Stimulated activated effector memory CD8-positive, alpha-beta T cell treated with anti-CD3 and anti-CD28 coated beads, Interleukin-12 subunit alpha, Interleukin-12 subunit beta, amount 100 ng/mL, for 72 hours (primary cell): ENCODE measurements around the gene SHOC1.

Source experiments
- ATAC-seq: fragments of 150-1000 bp; cut with Tn5 transposase; 2 replicates; pipeline ENCODE4 v1.10.0; 2021
- DNase-seq, 2 donors: peaks; one replicate each; pipeline ENCODE4 v3.0.0; 2021 to 2022; ENCODE audit warnings: low spot score in 2 of 2
- H3K27ac Mint-ChIP-seq: one replicate; pipeline ENCODE4 v1.8.0; 2022; ENCODE audit warnings: mild to moderate bottlenecking, mixed read lengths
- H3K36me3 Mint-ChIP-seq: one replicate; pipeline ENCODE4 v1.8.0; 2022; ENCODE audit warnings: mild to moderate bottlenecking, mixed read lengths
- H3K4me1 Mint-ChIP-seq: one replicate; pipeline ENCODE4 v1.8.0; 2022; ENCODE audit warnings: mixed read lengths
- H3K4me3 Mint-ChIP-seq: one replicate; pipeline ENCODE4 v1.8.0; 2022; ENCODE audit warnings: mild to moderate bottlenecking, mixed read lengths
- H3K9me3 Mint-ChIP-seq: one replicate; pipeline ENCODE4 v1.8.0; 2022; ENCODE audit warnings: mixed read lengths

Gene SHOC1

DNA sequence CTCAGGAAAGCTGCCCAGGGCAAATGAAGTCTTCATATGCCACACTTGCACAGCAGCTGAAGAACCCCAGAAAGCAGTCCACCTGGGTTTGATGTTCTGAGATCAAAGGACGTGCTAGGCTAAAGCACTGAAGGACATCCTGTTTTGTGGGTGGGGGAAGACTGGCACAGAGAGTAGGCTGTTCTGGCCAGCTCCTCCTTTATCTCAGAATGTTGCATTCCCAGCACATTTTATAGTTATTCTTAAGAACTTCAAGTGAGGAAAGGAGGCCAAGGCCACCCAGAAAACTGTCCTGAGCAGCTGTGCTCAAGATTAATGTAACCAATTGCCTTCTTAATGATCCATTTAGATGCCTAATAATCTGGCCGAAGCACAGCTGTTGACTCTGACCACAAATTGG lies 10.9 kb downstream of the SHOC1 start:
- Mint-ChIP-seq H3K4me1 (no peaks in the 10 kb centered on the region), H3K9me3 (no peaks in the 10 kb centered on the region), H3K4me3 (no peak overlapping the region), H3K36me3 (no peaks in the 10 kb centered on the region), H3K27ac (no peak overlapping the region)
- DNase-seq (no peak), ATAC-seq (no peak)

DNA sequence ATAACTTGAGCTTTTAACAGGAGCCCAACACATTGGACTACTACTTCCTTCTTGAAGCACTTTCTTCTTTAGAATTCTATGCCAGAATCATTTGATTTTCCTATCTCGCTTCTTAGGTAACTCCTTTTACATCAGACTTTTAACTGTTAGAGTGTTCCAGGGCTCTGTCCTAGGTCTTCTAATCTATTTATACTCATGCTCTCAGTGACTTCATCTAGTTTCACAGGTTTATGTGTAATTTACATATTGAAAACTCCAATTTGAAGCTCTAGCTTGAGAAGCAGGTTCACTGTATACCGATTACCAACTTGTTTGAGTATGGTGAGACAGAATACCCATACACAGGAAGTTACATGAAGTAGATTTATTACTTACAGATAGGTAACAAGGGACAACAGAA lies 11.3 kb downstream of the SHOC1 start:
- no peak overlapping the region for H3K27ac Mint-ChIP-seq
- H3K9me3 Mint-ChIP-seq = no peaks in the 10 kb centered on the region
- no peaks in the 10 kb centered on the region for H3K36me3 Mint-ChIP-seq
- DNase-seq = no peak
- no peaks in the 10 kb centered on the region for H3K4me1 Mint-ChIP-seq
- no peak overlapping the region for H3K4me3 Mint-ChIP-seq
- ATAC-seq = no peak

DNA sequence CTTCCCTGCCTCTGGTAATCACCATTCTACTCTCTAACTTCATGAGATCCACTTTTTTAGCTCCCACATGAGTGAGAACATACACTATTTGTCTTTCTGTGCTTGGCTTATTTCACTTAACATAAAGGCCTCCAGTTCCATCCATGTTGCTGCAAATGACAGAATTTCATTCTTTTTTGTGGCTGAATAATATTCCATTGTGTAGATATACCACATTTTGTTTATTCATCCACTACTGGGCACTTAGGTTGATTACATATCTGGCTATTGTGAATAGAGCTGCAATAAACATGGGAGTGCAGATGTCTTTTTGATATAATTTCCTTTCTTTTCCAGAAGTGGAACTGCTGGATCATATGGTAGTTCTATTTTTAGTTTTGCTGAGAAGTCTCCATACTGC lies 28.7 kb downstream of the SHOC1 start:
- H3K36me3 Mint-ChIP-seq = no peaks in the 10 kb centered on the region
- no peak overlapping the region for H3K4me3 Mint-ChIP-seq
- no peak for ATAC-seq
- H3K4me1 Mint-ChIP-seq = no peaks in the 10 kb centered on the region
- peaks cover 3% of the 10 kb centered on the region for H3K9me3 Mint-ChIP-seq
- DNase-seq = no peak
- no peak overlapping the region for H3K27ac Mint-ChIP-seq

DNA sequence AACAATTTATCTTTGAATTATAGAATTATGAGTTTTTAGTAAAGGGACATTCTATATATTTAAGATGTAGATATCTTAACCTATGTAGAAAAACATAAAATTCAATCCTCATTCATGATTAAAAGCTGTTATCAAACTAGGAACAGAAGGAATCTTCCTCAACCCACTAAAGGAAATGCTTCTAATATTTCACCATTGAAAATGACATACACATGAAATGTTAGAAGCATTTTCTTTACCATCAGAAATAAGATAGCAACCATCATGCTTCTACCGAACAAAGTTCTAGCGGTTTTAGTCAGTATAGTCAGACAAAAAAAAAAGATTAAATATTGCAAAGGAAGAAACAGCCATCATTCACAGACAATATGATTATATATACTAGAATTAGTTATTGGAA lies 32.2 kb downstream of the SHOC1 start:
- H3K4me3 Mint-ChIP-seq = no peak overlapping the region
- DNase-seq = no peak
- H3K27ac Mint-ChIP-seq = no peak overlapping the region
- H3K36me3 Mint-ChIP-seq = no peaks in the 10 kb centered on the region
- no peak for ATAC-seq
- no peaks in the 10 kb centered on the region for H3K4me1 Mint-ChIP-seq
- peaks cover 3% of the 10 kb centered on the region for H3K9me3 Mint-ChIP-seq

DNA sequence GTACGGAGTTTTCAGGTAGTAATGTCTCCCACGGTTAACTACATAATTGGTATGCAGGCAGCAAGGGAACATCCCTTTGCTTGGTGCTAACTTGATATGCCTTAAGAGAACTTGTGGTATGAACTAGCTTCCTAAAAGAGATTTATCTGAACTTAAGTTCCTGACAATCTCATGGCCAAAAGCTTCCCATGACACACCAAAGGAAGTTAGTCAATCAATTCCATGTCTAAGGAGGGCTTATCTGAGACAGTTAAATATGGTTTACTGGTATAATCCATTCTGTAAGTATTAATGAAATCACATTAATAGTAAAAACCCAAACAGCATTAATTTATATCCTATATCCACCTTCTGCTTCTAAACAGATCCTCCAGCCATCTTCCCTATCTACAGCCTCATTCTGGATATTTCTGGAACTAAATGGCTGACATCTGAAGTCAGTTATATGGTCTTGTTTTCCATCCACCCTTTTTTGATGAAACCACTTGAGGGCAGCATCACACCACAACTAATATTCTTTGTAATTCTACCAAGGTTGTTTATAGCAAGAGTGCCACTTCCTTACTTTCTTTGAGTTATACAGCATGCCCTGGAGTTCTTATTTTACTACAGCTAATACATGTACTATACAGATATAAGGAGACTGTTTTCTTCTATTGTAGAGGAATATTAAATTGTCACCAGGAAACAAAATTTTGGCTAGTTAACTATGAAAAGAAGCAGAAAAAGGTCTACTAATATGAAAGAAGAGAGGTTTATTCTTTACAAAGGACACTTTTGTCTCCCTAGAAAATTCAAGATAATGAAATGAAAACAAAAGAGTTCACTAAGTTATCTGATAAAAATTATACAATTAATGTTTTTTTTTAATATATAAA lies 34.7 kb downstream of the SHOC1 start:
- no peaks in the 10 kb centered on the region for H3K4me1 Mint-ChIP-seq
- no peaks in the 10 kb centered on the region for H3K9me3 Mint-ChIP-seq
- peak; percentile 65 for ATAC-seq
- no peak overlapping the region for H3K27ac Mint-ChIP-seq
- no peak overlapping the region for H3K4me3 Mint-ChIP-seq
- no peaks in the 10 kb centered on the region for H3K36me3 Mint-ChIP-seq
- peak in 1 of 2 donors; percentile 54 for DNase-seq

DNA sequence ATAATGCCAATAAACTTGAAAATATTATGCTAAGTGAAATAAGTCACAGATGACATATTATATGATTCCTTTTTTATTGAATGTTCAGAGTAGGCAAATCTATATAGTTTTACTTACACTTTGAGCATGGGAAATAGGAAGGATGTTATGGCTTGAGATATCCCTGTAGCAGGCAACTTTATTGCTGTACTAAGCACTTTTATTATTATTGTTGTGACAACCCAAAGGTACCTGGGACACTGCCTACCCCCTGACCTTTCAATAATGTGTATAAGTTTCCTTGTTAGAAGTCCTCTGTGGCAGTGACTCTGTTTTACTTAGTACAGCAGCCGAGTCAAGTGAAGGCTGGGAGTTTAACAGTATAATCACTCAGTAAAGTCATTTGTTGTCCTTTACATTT lies 39.9 kb downstream of the SHOC1 start:
- H3K9me3 Mint-ChIP-seq = no peaks in the 10 kb centered on the region
- no peak overlapping the region for H3K4me3 Mint-ChIP-seq
- H3K27ac Mint-ChIP-seq = no peak overlapping the region
- peaks cover 5% of the 10 kb centered on the region for H3K36me3 Mint-ChIP-seq
- DNase-seq (no peak), ATAC-seq (no peak)
- no peaks in the 10 kb centered on the region for H3K4me1 Mint-ChIP-seq

DNA sequence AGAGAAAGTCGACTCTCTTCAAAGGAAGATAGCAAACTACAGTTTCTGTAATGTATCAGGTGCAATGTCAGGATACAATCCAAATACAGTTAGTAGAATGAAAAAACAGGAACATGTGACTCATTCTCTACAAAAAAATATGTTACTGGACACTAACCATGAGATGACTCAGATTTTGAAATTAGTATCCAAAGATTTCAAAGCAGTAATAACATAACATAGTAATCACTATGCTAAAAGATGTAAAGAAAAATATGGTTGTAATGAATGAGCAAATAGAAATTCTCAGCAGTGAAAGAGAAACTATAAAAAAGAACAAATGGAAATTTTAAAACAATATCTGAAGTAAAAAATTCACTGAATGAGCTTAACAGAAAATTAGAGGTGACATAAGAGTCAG lies 42.3 kb downstream of the SHOC1 start:
- Mint-ChIP-seq H3K9me3 (no peaks in the 10 kb centered on the region), H3K4me3 (no peak overlapping the region), H3K4me1 (no peaks in the 10 kb centered on the region), H3K36me3 (peaks cover 5% of the 10 kb centered on the region), H3K27ac (no peak overlapping the region)
- ATAC-seq (peak; percentile 64), DNase-seq (no peak)
